IPS-18c (cell line): ENCODE results near the gene AIFM3.

Experiments
- H3K4me3 ChIP-seq: 2 replicates; pipeline ENCODE4 v1.7.0; 2013; ENCODE audit warnings: low read depth, mild to moderate bottlenecking, low read length, moderate library complexity; ENCODE audit not compliant: insufficient read depth
- H3K9me3 ChIP-seq: one replicate; pipeline ENCODE4 v1.6.1; 2013; ENCODE audit warnings: mild to moderate bottlenecking, low read length, moderate library complexity; ENCODE audit not compliant: control insufficient read depth, insufficient read depth

The AIFM3 gene

GRCh38 chr22:21022955-21023614, 56.0 kb downstream of the AIFM3 start:
- Histone ChIP-seq H3K4me3 (no peak overlapping the region), H3K9me3 (no peaks in the 10 kb centered on the region)

- Histone ChIP-seq H3K4me3 (no peak overlapping the region), H3K9me3 (no peaks in the 10 kb centered on the region)
Measured at GRCh38 chr22:21025266-21025665, 58.2 kb downstream of the AIFM3 start.

- Histone ChIP-seq H3K9me3 (no peaks in the 10 kb centered on the region), H3K4me3 (no peak overlapping the region)
Measured at GRCh38 chr22:21025763-21026755, 59.0 kb downstream of the AIFM3 start.

- H3K9me3 ChIP-seq: no peaks in the 10 kb centered on the region
- H3K4me3 ChIP-seq: no peak overlapping the region
Measured at GRCh38 chr22:21026783-21027692, 60.0 kb downstream of the AIFM3 start.

GRCh38 chr22:21028277-21029251, 61.5 kb downstream of the AIFM3 start:
- H3K9me3 ChIP-seq: no peaks in the 10 kb centered on the region
- H3K4me3 ChIP-seq: no peak overlapping the region

GRCh38 chr22:21029486-21030025, 62.5 kb downstream of the AIFM3 start:
- no peak overlapping the region for H3K4me3 ChIP-seq
- H3K9me3 ChIP-seq: no peaks in the 10 kb centered on the region

- no peaks in the 10 kb centered on the region for H3K9me3 ChIP-seq
- no peak overlapping the region for H3K4me3 ChIP-seq
Measured at GRCh38 chr22:21030032-21030431, 63.0 kb downstream of the AIFM3 start.
